Endothelial cell of umbilical vein (primary cell): ENCODE results near the gene SVOP. TPM values are rescaled to one million over a fixed set of nuclear protein-coding genes. Genes with fewer than 3 reads are reported as not detected.

ENCODE experiments used
- BruUV-seq: library from RNA; stranded (reverse); fragments of 400-500 nt; replicated peaks from 2 replicates; lab custom pipeline; 2021; lab: Mats Ljungman, UMichigan
- CTCF ChIA-PET: fragments of 300-600, 350-600 bp; sonication (Branson Sonifier 250); formaldehyde crosslinking; loops from one replicate; lab custom pipeline; 2021; ENCODE audit warnings: antibody characterized with exemption, inconsistent platforms; lab: Charles Lee
- POLR2A ChIA-PET: fragments of 300-600, 350-600 bp; sonication (Branson Sonifier 250); formaldehyde crosslinking; loops from one replicate; lab custom pipeline; 2021; ENCODE audit warnings: antibody characterized with exemption, inconsistent platforms; lab: Charles Lee
- DNase-seq: peaks from one replicate; pipeline ENCODE4 v3.0.0-alpha.2; 2011; ENCODE audit warnings: low read depth, low spot score
- FAIRE-seq: peaks from 2 replicates; lab custom pipeline; 2011; peaks lifted over from hg19 to GRCh38; lab: Jason Lieb, UNC
- H2AFZ ChIP-seq: 2 replicates; pipeline ENCODE4 v1.6.0; 2012; ENCODE audit warnings: low read depth, low read length, control low read depth, inconsistent platforms
- H3K27ac ChIP-seq: 2 replicates; pipeline ENCODE4 v1.5.1; 2011; ENCODE audit warnings: low read depth, mild to moderate bottlenecking, control low read depth, low read length, moderate library complexity; ENCODE audit not compliant: insufficient read depth
- H3K27me3 ChIP-seq, 2 experiments: 2 replicates each; pipeline versions ENCODE4 v1.6.0 to v1.6.1; 2011; ENCODE audit warnings: low read length in 2 of 2, mixed read lengths in 1 of 2; ENCODE audit not compliant: control insufficient read depth in 2 of 2, insufficient read depth in 2 of 2
- H3K36me3 ChIP-seq, 2 experiments: 2 replicates in 1 of 2; 3 replicates in 1 of 2; pipeline ENCODE4 v1.5.1; 2011; ENCODE audit warnings: low read length in 2 of 2, mild to moderate bottlenecking in 1 of 2, moderate library complexity in 1 of 2; ENCODE audit not compliant: control insufficient read depth in 2 of 2, insufficient read depth in 2 of 2; ENCODE audit errors: extremely low read depth in 1 of 2
- H3K4me1 ChIP-seq: 3 replicates; pipeline ENCODE4 v1.5.1; 2011; ENCODE audit warnings: mild to moderate bottlenecking, low read length; ENCODE audit not compliant: control insufficient read depth, insufficient read depth; ENCODE audit errors: extremely low read depth
- H3K4me2 ChIP-seq: 2 replicates; pipeline ENCODE4 v1.6.1; 2011; ENCODE audit warnings: low read length, control low read depth, mixed read lengths; ENCODE audit not compliant: insufficient read depth
- H3K4me3 ChIP-seq, 3 experiments: fragments of 200-600 bp in 1 of 3; sonication (generic), shearing (Covaris generic) in 1 of 3; replicated peaks in 1 of 3; 2 replicates each; pipeline ENCODE4 v1.5.1; 2011 to 2016; ENCODE audit warnings: control low read depth in 3 of 3, low read length in 3 of 3, mild to moderate bottlenecking in 2 of 3, inconsistent platforms in 1 of 3, low read depth in 1 of 3, moderate library complexity in 1 of 3; ENCODE audit not compliant: insufficient read depth in 1 of 3
- H3K79me2 ChIP-seq: 2 replicates; pipeline ENCODE4 v1.6.0; 2012; ENCODE audit warnings: low read length, inconsistent platforms; ENCODE audit not compliant: control insufficient read depth, insufficient read depth
- H3K9ac ChIP-seq: replicated peaks from 2 replicates; pipeline ENCODE3; 2011; ENCODE audit warnings: low read length, control low read depth; ENCODE audit not compliant: insufficient read depth; ENCODE audit errors: extremely low read depth
- H3K9me1 ChIP-seq: replicated peaks from 3 replicates; pipeline ENCODE4 v1.6.0; 2011; ENCODE audit warnings: mild to moderate bottlenecking, low read length; ENCODE audit not compliant: control insufficient read depth, insufficient read depth; ENCODE audit errors: extremely low read depth
- H3K9me3 ChIP-seq: replicated peaks from 2 replicates; pipeline ENCODE4 v1.5.1; 2012; ENCODE audit warnings: low read length, inconsistent platforms; ENCODE audit not compliant: control insufficient read depth, insufficient read depth
- H4K20me1 ChIP-seq: replicated peaks from 2 replicates; pipeline ENCODE3; 2011; ENCODE audit warnings: mild to moderate bottlenecking, low read length; ENCODE audit not compliant: control insufficient read depth, insufficient read depth; ENCODE audit errors: extremely low read depth
- EZH2 ChIP-seq: IDR thresholded peaks from 2 replicates; pipeline ENCODE4 v1.6.1; 2012; ENCODE audit warnings: borderline replicate concordance, low read depth, mild to moderate bottlenecking, moderate library complexity, low read length, inconsistent platforms; ENCODE audit not compliant: severe bottlenecking
- FOS ChIP-seq: IDR thresholded peaks from 2 replicates; pipeline ENCODE4 v1.6.1; 2011; ENCODE audit warnings: mild to moderate bottlenecking, low read length, moderate library complexity, borderline replicate concordance; ENCODE audit not compliant: insufficient read depth
- GATA2 ChIP-seq: IDR thresholded peaks from 2 replicates; pipeline ENCODE4 v1.7.0; 2011; ENCODE audit warnings: low read depth, mild to moderate bottlenecking, moderate library complexity, mixed read lengths, low read length; ENCODE audit not compliant: insufficient read length, insufficient read depth
- JUN ChIP-seq: IDR thresholded peaks from 2 replicates; pipeline ENCODE4 v1.6.1; 2011; ENCODE audit warnings: borderline replicate concordance, low read depth; ENCODE audit not compliant: insufficient read length, insufficient read depth
- MYC ChIP-seq: IDR thresholded peaks from one replicate; pipeline ENCODE4 v1.6.1; 2011; ENCODE audit warnings: mild to moderate bottlenecking, low read depth, low read length
- POLR2A ChIP-seq: IDR thresholded peaks from 2 replicates; pipeline ENCODE4 v1.6.1; 2012; ENCODE audit warnings: low read depth, mild to moderate bottlenecking, control low read depth, low read length
- POLR2AphosphoS5 ChIP-seq: IDR thresholded peaks from 2 replicates; pipeline ENCODE4 v1.6.1; 2012; ENCODE audit warnings: low read depth, mild to moderate bottlenecking, control low read depth, low read length, moderate library complexity; ENCODE audit not compliant: insufficient read depth
- dilution Hi-C: fragments of 300-500 bp; cut with MboI; formaldehyde crosslinking; loops from one replicate; pipeline ENCODE4 v1.15.0; 2019; ENCODE audit warnings: low sequenced_read_pairs; ENCODE audit not compliant: extremely low pct_ligation_motif_present
- intact Hi-C: fragments of 100-400 bp; cut with micrococcal nuclease; formaldehyde crosslinking; loops from one replicate; pipeline ENCODE4 v1.10.0; 2022
- polyA plus RNA-seq, 4 experiments: library from polyadenylated mRNA; depleted of rRNA in 3 of 4; stranded (reverse) in 3 of 4; unstranded in 1 of 4; fragments of >200 nt; gene quantifications; 2 replicates each; pipeline versions ENCODE4 v1.2.1 to v1.2.3, GENCODE V29; 2011 to 2012; ENCODE audit warnings: missing spikeins in 1 of 4
- total RNA-seq: library from RNA; stranded (reverse); gene quantifications from 2 replicates; pipeline ENCODE4 v1.2.3, GENCODE V29; 2021
- TF ChIP-seq, protein P1 (sequence below), 2 donors: IDR thresholded peaks; 1 replicate in 1 of 2; 2 replicates in 1 of 2; pipeline ENCODE4 v1.5.1; 2011; ENCODE audit warnings: low read length in 2 of 2, mild to moderate bottlenecking in 2 of 2, moderate library complexity in 2 of 2, control low read depth in 1 of 2, inconsistent platforms in 1 of 2, low read depth in 1 of 2; ENCODE audit not compliant: insufficient read depth in 1 of 2; ENCODE audit errors: extremely low read depth in 1 of 2
- TF ChIP-seq, protein P2 (sequence below): IDR thresholded peaks from 2 replicates; pipeline ENCODE4 v1.6.1; 2011; ENCODE audit not compliant: insufficient read depth, insufficient read length

The SVOP gene
- total and polyA plus RNA-seq, 2 donors (not counting 3 experiments of a cell fraction or from before 2014, with no cell fraction given) = not detected

DNA sequence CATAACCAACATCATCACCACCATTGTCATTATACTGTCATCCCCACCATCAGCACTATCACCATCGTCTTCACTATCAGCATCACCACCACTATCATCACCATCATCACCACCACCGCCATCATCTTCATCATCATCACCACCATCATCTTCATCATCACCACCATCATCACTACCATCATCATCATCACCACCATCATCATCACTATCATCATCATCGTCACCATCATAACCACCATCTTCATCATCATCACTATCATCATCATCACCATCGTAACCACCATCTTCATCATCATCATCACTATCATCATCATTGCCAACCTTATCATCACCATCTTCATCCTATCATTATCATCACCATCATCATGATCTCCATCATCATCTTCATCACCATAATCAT, 39.0 kb downstream of the SVOP start:
- Histone ChIP-seq H3K4me2 (no peak overlapping the region), H3K9ac (no peak overlapping the region), H3K9me3 (no peaks in the 10 kb centered on the region), H3K4me1 (no peaks in the 10 kb centered on the region), H3K27ac (no peak overlapping the region), H3K36me3 (no peaks in the 10 kb centered on the region), H4K20me1 (no peaks in the 10 kb centered on the region), H3K79me2 (no peaks in the 10 kb centered on the region), H3K27me3 (no peaks in the 10 kb centered on the region), H3K9me1 (no peaks in the 10 kb centered on the region), H3K4me3 (no peak overlapping the region), H2AFZ (no peak overlapping the region)
- DNase-seq (no peak), FAIRE-seq (no peak)
- ChIA-PET CTCF (no interaction called here), POLR2A (no interaction called here)
- dilution Hi-C loops = no loop called here
- intact Hi-C loops = no loop called here
- TF ChIP-seq JUN (no peak), FOS (no peak), GATA2 (no peak), POLR2AphosphoS5 (no peak), EZH2 (no peak), POLR2A (no peak), MYC (no peak)
- TF ChIP-seq, protein P1, sequence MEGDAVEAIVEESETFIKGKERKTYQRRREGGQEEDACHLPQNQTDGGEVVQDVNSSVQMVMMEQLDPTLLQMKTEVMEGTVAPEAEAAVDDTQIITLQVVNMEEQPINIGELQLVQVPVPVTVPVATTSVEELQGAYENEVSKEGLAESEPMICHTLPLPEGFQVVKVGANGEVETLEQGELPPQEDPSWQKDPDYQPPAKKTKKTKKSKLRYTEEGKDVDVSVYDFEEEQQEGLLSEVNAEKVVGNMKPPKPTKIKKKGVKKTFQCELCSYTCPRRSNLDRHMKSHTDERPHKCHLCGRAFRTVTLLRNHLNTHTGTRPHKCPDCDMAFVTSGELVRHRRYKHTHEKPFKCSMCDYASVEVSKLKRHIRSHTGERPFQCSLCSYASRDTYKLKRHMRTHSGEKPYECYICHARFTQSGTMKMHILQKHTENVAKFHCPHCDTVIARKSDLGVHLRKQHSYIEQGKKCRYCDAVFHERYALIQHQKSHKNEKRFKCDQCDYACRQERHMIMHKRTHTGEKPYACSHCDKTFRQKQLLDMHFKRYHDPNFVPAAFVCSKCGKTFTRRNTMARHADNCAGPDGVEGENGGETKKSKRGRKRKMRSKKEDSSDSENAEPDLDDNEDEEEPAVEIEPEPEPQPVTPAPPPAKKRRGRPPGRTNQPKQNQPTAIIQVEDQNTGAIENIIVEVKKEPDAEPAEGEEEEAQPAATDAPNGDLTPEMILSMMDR (IDR thresholded peaks at IDR 0.05; ENCODE audit: extremely low read depth in 1 of 2, insufficient read depth in 1 of 2, low read depth in 1 of 2, low read length in 2 of 2) = no peak
- TF ChIP-seq, protein P2, sequence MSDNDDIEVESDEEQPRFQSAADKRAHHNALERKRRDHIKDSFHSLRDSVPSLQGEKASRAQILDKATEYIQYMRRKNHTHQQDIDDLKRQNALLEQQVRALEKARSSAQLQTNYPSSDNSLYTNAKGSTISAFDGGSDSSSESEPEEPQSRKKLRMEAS = no peak
- no TSS peak for BruUV-seq
